Activated CD4-positive, alpha-beta T cell treated with anti-CD3 and anti-CD28 coated beads for 4 hours (primary cell): Measurements from ENCODE around the gene HOXA1.

Experiments used
- DNase-seq, 2 donors: peaks; one replicate each; pipeline ENCODE4 v3.0.0-alpha.2; 2020

Gene HOXA1

GRCh38 chr7:27116031-27116961 is 20.5 kb upstream of the HOXA1 start:
- DNase-seq: no peak

GRCh38 chr7:27115221-27116026 is 19.6 kb upstream of the HOXA1 start:
- DNase-seq: no peak

GRCh38 chr7:27114881-27115220 is 19.1 kb upstream of the HOXA1 start:
- DNase-seq: no peak

GRCh38 chr7:27113991-27114769 is 18.4 kb upstream of the HOXA1 start:
- DNase-seq: no peak

- DNase-seq: no peak
Observed at GRCh38 chr7:27112955-27113949, 17.5 kb upstream of the HOXA1 start.

- DNase-seq: no peak
Observed at GRCh38 chr7:27112361-27112760, 16.6 kb upstream of the HOXA1 start.

- no peak for DNase-seq
Observed at GRCh38 chr7:27111751-27112277, 16.0 kb upstream of the HOXA1 start.

- no peak for DNase-seq
Observed at GRCh38 chr7:27111042-27111750, 15.4 kb upstream of the HOXA1 start.

GRCh38 chr7:27110186-27111031 is 14.6 kb upstream of the HOXA1 start:
- no peak for DNase-seq

- no peak for DNase-seq
Observed at GRCh38 chr7:27109466-27110185, 13.8 kb upstream of the HOXA1 start.

GRCh38 chr7:27108390-27109127 is 12.8 kb upstream of the HOXA1 start:
- no peak for DNase-seq

- DNase-seq: no peak
Observed at GRCh38 chr7:27107391-27108381, 11.9 kb upstream of the HOXA1 start.

GRCh38 chr7:27106901-27107240 is 11.1 kb upstream of the HOXA1 start:
- DNase-seq: no peak

GRCh38 chr7:27106181-27106900 is 10.5 kb upstream of the HOXA1 start:
- DNase-seq: no peak

- DNase-seq: no peak
Observed at GRCh38 chr7:27105301-27106031, 9.7 kb upstream of the HOXA1 start.
